Measurements from ENCODE around the gene GBE1. TPM values are rescaled to one million over a fixed set of nuclear protein-coding genes. Genes with fewer than 3 reads are reported as not detected.

The GBE1 gene
- total and polyA plus RNA-seq, 8 donors: 3.7 to 14.1 (median 9.0) TPM

GRCh38 chr3:81462921-81463320 is 298.5 kb downstream of the GBE1 start:
- DNase-seq: no peak
- WGBS, 2 donors: 19 to 20% methylated on average over 4 of the region's 4 CpGs

GRCh38 chr3:81459733-81460132 is 301.7 kb downstream of the GBE1 start:
- ATAC-seq: no peak
- TF ChIP-seq, protein P1, sequence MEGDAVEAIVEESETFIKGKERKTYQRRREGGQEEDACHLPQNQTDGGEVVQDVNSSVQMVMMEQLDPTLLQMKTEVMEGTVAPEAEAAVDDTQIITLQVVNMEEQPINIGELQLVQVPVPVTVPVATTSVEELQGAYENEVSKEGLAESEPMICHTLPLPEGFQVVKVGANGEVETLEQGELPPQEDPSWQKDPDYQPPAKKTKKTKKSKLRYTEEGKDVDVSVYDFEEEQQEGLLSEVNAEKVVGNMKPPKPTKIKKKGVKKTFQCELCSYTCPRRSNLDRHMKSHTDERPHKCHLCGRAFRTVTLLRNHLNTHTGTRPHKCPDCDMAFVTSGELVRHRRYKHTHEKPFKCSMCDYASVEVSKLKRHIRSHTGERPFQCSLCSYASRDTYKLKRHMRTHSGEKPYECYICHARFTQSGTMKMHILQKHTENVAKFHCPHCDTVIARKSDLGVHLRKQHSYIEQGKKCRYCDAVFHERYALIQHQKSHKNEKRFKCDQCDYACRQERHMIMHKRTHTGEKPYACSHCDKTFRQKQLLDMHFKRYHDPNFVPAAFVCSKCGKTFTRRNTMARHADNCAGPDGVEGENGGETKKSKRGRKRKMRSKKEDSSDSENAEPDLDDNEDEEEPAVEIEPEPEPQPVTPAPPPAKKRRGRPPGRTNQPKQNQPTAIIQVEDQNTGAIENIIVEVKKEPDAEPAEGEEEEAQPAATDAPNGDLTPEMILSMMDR (IDR thresholded peaks at IDR 0.05): no peak
- no peak for DNase-seq
- intact Hi-C loops (cut with DNase I): no loop called here
- H3K9me3 ChIP-seq: no peaks in the 10 kb centered on the region
- H3K4me1 ChIP-seq: no peaks in the 10 kb centered on the region
- no peak overlapping the region for H3K27ac ChIP-seq
- H3K4me3 ChIP-seq: no peak overlapping the region
- no peak for FAIRE-seq
- no peaks in the 10 kb centered on the region for H3K36me3 ChIP-seq
- no peaks in the 10 kb centered on the region for H3K27me3 ChIP-seq

More at GRCh38 chr3:81462921-81463320, 298.5 kb downstream of the GBE1 start:
- ATAC-seq: no peak
- intact Hi-C loops (cut with DNase I): no loop called here
- H3K4me1 ChIP-seq: no peaks in the 10 kb centered on the region
- H3K27ac ChIP-seq: no peak overlapping the region
- H3K9me3 ChIP-seq: no peaks in the 10 kb centered on the region
- H3K27me3 ChIP-seq: no peaks in the 10 kb centered on the region
- TF ChIP-seq, protein P1 (IDR thresholded peaks at IDR 0.05): no peak
- FAIRE-seq: no peak
- no peak overlapping the region for H3K4me3 ChIP-seq
- no peaks in the 10 kb centered on the region for H3K36me3 ChIP-seq

GRCh38 chr3:81452418-81452817 is 309.0 kb downstream of the GBE1 start:
- intact Hi-C loops (cut with DNase I): no loop called here
- no peaks in the 10 kb centered on the region for H3K9me3 ChIP-seq
- no peak overlapping the region for H3K27ac ChIP-seq
- no peaks in the 10 kb centered on the region for H3K27me3 ChIP-seq
- FAIRE-seq (no peak), ATAC-seq (no peak), DNase-seq (no peak)
- H3K4me1 ChIP-seq: peaks cover 0 to 3% (median 0%) of the 10 kb centered on the region in 3 donors
- TF ChIP-seq, protein P1 (IDR thresholded peaks at IDR 0.05): no peak
- no peaks in the 10 kb centered on the region for H3K36me3 ChIP-seq
- no peak overlapping the region for H3K4me3 ChIP-seq

GRCh38 chr3:81451611-81452010 is 309.8 kb downstream of the GBE1 start:
- no peak for DNase-seq
- intact Hi-C loops (cut with DNase I): no loop called here
- TF ChIP-seq, protein P1 (IDR thresholded peaks at IDR 0.05): no peak
- Histone ChIP-seq H3K27me3 (no peaks in the 10 kb centered on the region), H3K4me1 (peaks cover 0 to 3% (median 0%) of the 10 kb centered on the region in 3 donors), H3K9me3 (no peaks in the 10 kb centered on the region), H3K27ac (peak overlapping the region in 1 of 4 donors; percentile 8), H3K36me3 (no peaks in the 10 kb centered on the region), H3K4me3 (no peak overlapping the region)
- no peak for FAIRE-seq
- ATAC-seq: peak in 1 of 4 donors; percentile 64

DNA sequence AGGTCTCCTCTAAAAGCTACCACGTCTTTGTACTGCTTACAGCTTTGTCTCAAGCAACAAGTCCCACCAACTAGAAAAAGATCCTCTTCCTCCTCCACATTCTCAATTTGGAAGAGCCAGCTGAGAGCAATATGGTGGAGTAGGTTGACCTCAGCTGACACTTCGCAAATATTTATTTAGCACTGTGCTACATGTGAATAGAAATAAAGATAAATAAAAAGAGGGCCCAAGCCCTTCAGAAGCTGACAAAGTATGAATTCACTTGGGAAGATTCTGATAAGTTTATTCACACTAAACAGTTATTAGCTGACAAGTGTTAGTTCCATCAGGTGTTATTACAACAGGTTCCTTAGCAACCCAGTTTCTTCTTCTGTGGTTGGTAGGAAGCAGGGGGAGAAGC is 310.3 kb downstream of the GBE1 start:
- no peaks in the 10 kb centered on the region for H3K9me3 ChIP-seq
- TF ChIP-seq, protein P1 (IDR thresholded peaks at IDR 0.05): no peak

More for the DNA sequence above, 310.3 kb downstream of the GBE1 start:
- Histone ChIP-seq H3K27me3 (no peaks in the 10 kb centered on the region), H3K4me3 (no peak overlapping the region), H3K4me1 (peaks cover 0 to 3% (median 0%) of the 10 kb centered on the region in 3 donors), H3K36me3 (no peaks in the 10 kb centered on the region), H3K27ac (peak overlapping the region in 1 of 4 donors; percentile 8)
- WGBS, 2 donors: 67 to 80% methylated on average over 2 of the region's 2 CpGs
- intact Hi-C loops (cut with DNase I): no loop called here
- DNase-seq (no peak), ATAC-seq (peak in 1 of 4 donors; percentile 45), FAIRE-seq (no peak)
